Sigmoid colon (tissue), 7 donors: Measurements from ENCODE around the gene LRRC39. TPM values are rescaled to one million over a fixed set of nuclear protein-coding genes. Genes with fewer than 3 reads are reported as not detected.

Experiments used
- DNase-seq: peaks from one replicate; pipeline ENCODE4 v3.0.0-alpha.2; 2019
- H3K27ac ChIP-seq, 4 donors: fragments of 200-600 bp; sonication (generic); one replicate each; pipeline ENCODE4 v1.5.1; 2016 to 2019; ENCODE audit warnings: mild to moderate bottlenecking in 1 of 4
- H3K27me3 ChIP-seq, 3 donors: fragments of 200-600 bp; sonication (generic); one replicate each; pipeline ENCODE4 v1.5.1; 2019; ENCODE audit warnings: mild to moderate bottlenecking in 1 of 3
- H3K36me3 ChIP-seq, 4 donors: fragments of 200-600 bp; sonication (generic); one replicate each; pipeline ENCODE4 v1.5.1; 2016 to 2019
- H3K4me1 ChIP-seq, 4 donors: fragments of 200-600 bp; sonication (generic); one replicate each; pipeline ENCODE4 v1.5.1; 2017 to 2019
- H3K4me3 ChIP-seq, 4 donors: fragments of 200-600 bp; sonication (generic); one replicate each; pipeline ENCODE4 v1.5.1; 2017 to 2019; ENCODE audit warnings: mild to moderate bottlenecking in 2 of 4, moderate library complexity in 1 of 4
- H3K9me3 ChIP-seq, 4 donors: fragments of 200-600 bp in 3 of 4; sonication (generic) in 3 of 4; one replicate each; pipeline versions ENCODE4 v1.5.1 to v1.6.1; 2013 to 2019
- EP300 ChIP-seq, 4 donors: sonication (generic); formaldehyde crosslinking; IDR thresholded peaks; one replicate each; pipeline ENCODE4 v1.6.1; 2017; ENCODE audit warnings: antibody characterized with exemption in 4 of 4
- POLR2A ChIP-seq, 2 donors: fragments of 450-650 bp; IDR thresholded peaks; one replicate each; pipeline ENCODE4 v1.6.1; 2016; ENCODE audit warnings: antibody characterized with exemption in 2 of 2, mild to moderate bottlenecking in 2 of 2, moderate library complexity in 2 of 2
- POLR2AphosphoS5 ChIP-seq, 4 donors: sonication (generic); formaldehyde crosslinking; IDR thresholded peaks; one replicate each; pipeline ENCODE4 v1.6.1; 2017; ENCODE audit warnings: antibody characterized with exemption in 4 of 4
- WGBS, 2 donors: extraction: QIAGEN DNeasy Blood & Tissue Kit; methylation state at CpG; one replicate each; pipeline ENCODE4 v1.1.7; 2013; 5-methylcytosine and 5-hydroxymethylcytosine counted together
- intact Hi-C: fragments of 100-400 bp; cut with DNase I; formaldehyde crosslinking; loops from one replicate; pipeline ENCODE4 v1.15.1; 2023
- polyA plus RNA-seq, 3 donors: library from polyadenylated mRNA; stranded (reverse); fragments of 200-250 nt; gene quantifications; one replicate each; pipeline ENCODE4 v1.2.3, GENCODE V29; 2013
- total RNA-seq, 4 donors: library from RNA; depleted of rRNA; stranded (reverse); fragments of >200 nt; gene quantifications; one replicate each; pipeline ENCODE4 v1.1.0, GENCODE V29; 2016
- TF ChIP-seq, protein P1 (sequence below), 4 experiments: fragments of 450-650 bp in 3 of 4; fragments of 200-600 bp in 1 of 4; IDR thresholded peaks; one replicate each; pipeline ENCODE4 v1.5.1; 2016 to 2019; ENCODE audit warnings: antibody characterized with exemption in 4 of 4, mild to moderate bottlenecking in 3 of 4, moderate library complexity in 2 of 4
- donor health status: healthy with polysubstance abuse.
- donor health status: Bipolar disorder and iron deficiency.
- donor health status: healthy.

LRRC39 gene
- total and polyA plus RNA-seq, 7 donors, result 0.52 to 4.2 (median 1.6) TPM; not detected in 2

DNA sequence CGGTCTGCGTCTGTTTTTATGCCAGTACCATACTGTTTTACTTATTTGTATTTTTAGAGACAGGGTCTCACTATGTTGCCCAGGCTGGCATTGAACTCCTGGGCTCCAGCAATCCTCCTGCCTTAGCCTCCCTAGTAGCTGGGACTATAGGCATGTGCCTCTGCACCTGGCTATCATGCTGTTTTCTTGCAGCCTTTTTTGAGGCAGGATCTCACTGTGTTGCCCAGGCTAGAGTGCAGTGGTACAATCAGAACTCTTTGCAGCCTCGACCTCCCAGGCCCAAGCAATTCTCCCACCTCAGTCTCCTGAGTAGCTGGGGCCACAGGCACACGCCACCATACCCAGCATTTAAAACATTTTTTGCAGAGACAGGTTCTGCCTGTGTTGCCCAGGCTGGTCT lies 5.3 kb upstream of the LRRC39 start:
- H3K4me3 ChIP-seq, result no peak overlapping the region
- peaks cover 0 to 10% (median 6%) of the 10 kb centered on the region in 4 donors for H3K4me1 ChIP-seq
- 95 to 98% methylated on average over 4 of the region's 4 CpGs for WGBS, 2 donors
- no peak for TF ChIP-seq POLR2A (IDR thresholded peaks at IDR 0.05)
- no peaks in the 10 kb centered on the region for H3K9me3 ChIP-seq
- H3K27ac ChIP-seq, result no peak overlapping the region
- H3K36me3 ChIP-seq, result no peaks in the 10 kb centered on the region
- no peak for DNase-seq
- intact Hi-C loops, result loop anchor here (10.0 kb wide), 1 partner anchor 49 kb away; the partner anchor contains the start of genes SASS6 and TRMT13
- no peaks in the 10 kb centered on the region for H3K27me3 ChIP-seq

DNA sequence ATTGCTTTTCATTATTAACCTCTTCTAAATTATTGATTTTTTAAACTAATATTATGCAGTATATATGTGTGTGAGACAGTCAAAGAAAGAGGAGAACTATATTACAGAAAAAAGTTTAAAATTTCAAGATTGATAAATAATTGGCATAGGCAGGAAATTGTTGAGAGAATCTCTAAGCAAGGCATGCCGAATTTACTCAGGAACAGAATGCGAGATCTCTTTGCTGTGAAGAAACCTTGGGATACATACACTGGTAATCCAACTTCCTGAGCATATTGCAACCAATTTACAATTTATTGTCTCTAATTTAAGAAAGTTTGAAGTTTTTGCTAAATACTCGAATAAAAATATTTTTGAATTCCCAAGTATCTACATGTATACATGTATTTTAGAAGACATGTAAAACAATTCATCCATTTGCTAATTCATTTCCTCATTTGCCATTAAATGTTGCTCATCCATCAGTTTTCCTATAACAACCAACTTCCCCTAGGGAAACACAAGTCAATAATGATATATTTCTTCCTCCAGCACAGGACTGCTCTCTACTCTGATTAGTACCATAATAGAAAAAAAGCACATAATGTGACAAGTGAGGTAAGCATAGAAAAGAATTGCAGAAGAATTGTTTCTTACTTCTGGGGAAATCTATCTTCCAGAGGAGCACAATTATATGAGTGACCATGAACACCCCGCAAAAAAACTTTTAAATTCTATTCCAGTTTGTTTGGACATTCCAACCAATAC lies 588 bp downstream of the LRRC39 start:
- peak overlapping the region in 1 of 4 donors; percentile 44 for H3K27ac ChIP-seq
- no peaks in the 10 kb centered on the region for H3K9me3 ChIP-seq
- DNase-seq, result no peak
- 93 to 98% methylated on average over 4 of the region's 4 CpGs for WGBS, 2 donors
- H3K4me3 ChIP-seq, result no peak overlapping the region
- peaks cover 0 to 5% (median 2%) of the 10 kb centered on the region in 4 donors for H3K4me1 ChIP-seq
- intact Hi-C loops, result no loop called here
- H3K36me3 ChIP-seq, result no peaks in the 10 kb centered on the region
- H3K27me3 ChIP-seq, result no peaks in the 10 kb centered on the region
- TF ChIP-seq POLR2AphosphoS5 (IDR thresholded peaks at IDR 0.05) (no peak), EP300 (IDR thresholded peaks at IDR 0.05) (no peak), POLR2A (IDR thresholded peaks at IDR 0.05) (no peak)
- TF ChIP-seq, protein P1, sequence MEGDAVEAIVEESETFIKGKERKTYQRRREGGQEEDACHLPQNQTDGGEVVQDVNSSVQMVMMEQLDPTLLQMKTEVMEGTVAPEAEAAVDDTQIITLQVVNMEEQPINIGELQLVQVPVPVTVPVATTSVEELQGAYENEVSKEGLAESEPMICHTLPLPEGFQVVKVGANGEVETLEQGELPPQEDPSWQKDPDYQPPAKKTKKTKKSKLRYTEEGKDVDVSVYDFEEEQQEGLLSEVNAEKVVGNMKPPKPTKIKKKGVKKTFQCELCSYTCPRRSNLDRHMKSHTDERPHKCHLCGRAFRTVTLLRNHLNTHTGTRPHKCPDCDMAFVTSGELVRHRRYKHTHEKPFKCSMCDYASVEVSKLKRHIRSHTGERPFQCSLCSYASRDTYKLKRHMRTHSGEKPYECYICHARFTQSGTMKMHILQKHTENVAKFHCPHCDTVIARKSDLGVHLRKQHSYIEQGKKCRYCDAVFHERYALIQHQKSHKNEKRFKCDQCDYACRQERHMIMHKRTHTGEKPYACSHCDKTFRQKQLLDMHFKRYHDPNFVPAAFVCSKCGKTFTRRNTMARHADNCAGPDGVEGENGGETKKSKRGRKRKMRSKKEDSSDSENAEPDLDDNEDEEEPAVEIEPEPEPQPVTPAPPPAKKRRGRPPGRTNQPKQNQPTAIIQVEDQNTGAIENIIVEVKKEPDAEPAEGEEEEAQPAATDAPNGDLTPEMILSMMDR (IDR thresholded peaks at IDR 0.05), result no peak

DNA sequence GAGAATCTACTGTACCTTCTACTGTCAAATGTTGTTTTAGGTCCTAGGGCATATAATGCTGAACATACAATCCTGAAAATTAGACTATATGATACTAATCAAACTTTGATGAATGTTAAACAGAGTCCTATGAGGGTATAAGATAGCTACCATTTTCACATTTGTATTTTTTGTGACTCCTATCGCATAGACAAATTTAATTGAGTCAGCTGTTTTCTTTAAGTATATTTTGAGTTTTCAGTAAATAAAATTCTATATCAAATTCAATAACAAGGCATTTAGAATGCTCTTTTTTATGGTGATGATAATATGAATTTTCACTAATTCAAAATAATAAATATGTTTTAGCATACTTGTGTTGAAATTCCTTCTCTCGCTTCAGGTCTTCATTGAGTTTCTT lies 10.0 kb downstream of the LRRC39 start:
- Histone ChIP-seq H3K27me3 (no peaks in the 10 kb centered on the region), H3K4me1 (no peaks in the 10 kb centered on the region), H3K36me3 (no peaks in the 10 kb centered on the region), H3K9me3 (no peaks in the 10 kb centered on the region), H3K4me3 (no peak overlapping the region), H3K27ac (no peak overlapping the region)
- 96 to 99% methylated on average over 2 of the region's 2 CpGs for WGBS, 2 donors
- intact Hi-C loops, result no loop called here
- TF ChIP-seq, protein P1 (IDR thresholded peaks at IDR 0.05), result no peak
- TF ChIP-seq POLR2A (IDR thresholded peaks at IDR 0.05) (no peak), POLR2AphosphoS5 (IDR thresholded peaks at IDR 0.05) (no peak), EP300 (IDR thresholded peaks at IDR 0.05) (no peak)
- DNase-seq, result no peak

DNA sequence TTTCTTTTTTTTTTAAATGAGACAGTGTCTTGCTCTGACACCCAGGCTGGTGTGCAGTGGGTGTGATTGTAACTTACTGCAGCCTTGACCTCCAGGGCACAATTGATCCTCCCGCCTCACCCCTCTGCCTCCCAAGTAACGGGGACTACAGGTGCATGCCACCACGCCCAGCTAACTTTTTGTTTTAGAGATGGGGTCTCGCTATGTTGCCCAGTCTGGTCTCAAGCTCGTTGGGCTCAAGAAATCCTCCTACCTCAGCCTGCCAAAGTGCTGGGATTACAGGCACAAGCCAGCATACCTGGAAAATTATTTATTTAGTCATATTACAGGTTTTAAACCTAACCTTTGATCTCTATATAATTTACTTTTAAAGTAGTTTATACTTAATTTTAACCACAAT lies 13.4 kb downstream of the LRRC39 start:
- no peaks in the 10 kb centered on the region for H3K36me3 ChIP-seq
- no peaks in the 10 kb centered on the region for H3K9me3 ChIP-seq
- H3K4me1 ChIP-seq, result no peaks in the 10 kb centered on the region
- H3K27ac ChIP-seq, result no peak overlapping the region
- TF ChIP-seq, protein P1 (IDR thresholded peaks at IDR 0.05), result no peak
- TF ChIP-seq EP300 (IDR thresholded peaks at IDR 0.05) (no peak), POLR2AphosphoS5 (IDR thresholded peaks at IDR 0.05) (no peak), POLR2A (IDR thresholded peaks at IDR 0.05) (no peak)
- intact Hi-C loops, result no loop called here
- 56 to 90% methylated on average over 5 of the region's 5 CpGs for WGBS, 2 donors
- no peak for DNase-seq
- H3K27me3 ChIP-seq, result no peaks in the 10 kb centered on the region
- no peak overlapping the region for H3K4me3 ChIP-seq

- Histone ChIP-seq H3K9me3 (no peaks in the 10 kb centered on the region), H3K4me3 (no peak overlapping the region), H3K4me1 (no peaks in the 10 kb centered on the region), H3K27me3 (no peaks in the 10 kb centered on the region), H3K27ac (no peak overlapping the region), H3K36me3 (no peaks in the 10 kb centered on the region)
- 81 to 83% methylated on average over 2 of the region's 2 CpGs for WGBS, 2 donors
- TF ChIP-seq EP300 (IDR thresholded peaks at IDR 0.05) (no peak), POLR2A (IDR thresholded peaks at IDR 0.05) (no peak), POLR2AphosphoS5 (IDR thresholded peaks at IDR 0.05) (no peak)
- TF ChIP-seq, protein P1 (IDR thresholded peaks at IDR 0.05), result no peak
- intact Hi-C loops, result no loop called here
- no peak for DNase-seq
Observed at GRCh38 chr1:100164216-100164615, 13.8 kb downstream of the LRRC39 start.
